ENCODE measurements around the gene RNASE8.

Gene RNASE8

GRCh38 chr14:21032326-21033132 lies 25.1 kb upstream of the RNASE8 start:
- no peak for DNase-seq (ENCODE audit: low spot score)
- no peak for TF ChIP-seq CTCF (IDR thresholded peaks at IDR 0.05; ENCODE audit: extremely low read depth, missing control alignments)

GRCh38 chr14:21033133-21033698 lies 24.4 kb upstream of the RNASE8 start:
- TF ChIP-seq CTCF (IDR thresholded peaks at IDR 0.05; ENCODE audit: extremely low read depth, missing control alignments): no peak

GRCh38 chr14:21034707-21035106 lies 22.9 kb upstream of the RNASE8 start, which contains the start of gene RNASE13:
Gene RNASE13 (minus strand): TSS chr14:21034807. CDS start chr14:21034288, 519 bp downstream.
- no peak for TF ChIP-seq CTCF (IDR thresholded peaks at IDR 0.05; ENCODE audit: extremely low read depth, missing control alignments)
- DNase-seq (ENCODE audit: low spot score): no peak

More at GRCh38 chr14:21033133-21033698, 24.4 kb upstream of the RNASE8 start:
- DNase-seq (ENCODE audit: low spot score): no peak

GRCh38 chr14:21036751-21037150 lies 20.9 kb upstream of the RNASE8 start:
- no peak for DNase-seq (ENCODE audit: low spot score)
- TF ChIP-seq CTCF (IDR thresholded peaks at IDR 0.05; ENCODE audit: extremely low read depth, missing control alignments): no peak

- no peak for TF ChIP-seq CTCF (IDR thresholded peaks at IDR 0.05; ENCODE audit: extremely low read depth, missing control alignments)
- DNase-seq (ENCODE audit: low spot score): no peak
Observed at GRCh38 chr14:21037156-21037555, 20.5 kb upstream of the RNASE8 start.

- TF ChIP-seq CTCF (IDR thresholded peaks at IDR 0.05; ENCODE audit: extremely low read depth, missing control alignments): no peak
- DNase-seq (ENCODE audit: low spot score): no peak
Observed at GRCh38 chr14:21038441-21039422, 18.9 kb upstream of the RNASE8 start.
